ENCODE results near the gene WDR48. TPM values are rescaled to one million over a fixed set of nuclear protein-coding genes. Genes with fewer than 3 reads are reported as not detected.

WDR48 gene
- total and polyA plus RNA-seq, 9 of the 15 experiments (the other 6 are each of a cell fraction or from before 2014, with no cell fraction given): 26.6 to 70.6 (median 48.0) TPM

DNA sequence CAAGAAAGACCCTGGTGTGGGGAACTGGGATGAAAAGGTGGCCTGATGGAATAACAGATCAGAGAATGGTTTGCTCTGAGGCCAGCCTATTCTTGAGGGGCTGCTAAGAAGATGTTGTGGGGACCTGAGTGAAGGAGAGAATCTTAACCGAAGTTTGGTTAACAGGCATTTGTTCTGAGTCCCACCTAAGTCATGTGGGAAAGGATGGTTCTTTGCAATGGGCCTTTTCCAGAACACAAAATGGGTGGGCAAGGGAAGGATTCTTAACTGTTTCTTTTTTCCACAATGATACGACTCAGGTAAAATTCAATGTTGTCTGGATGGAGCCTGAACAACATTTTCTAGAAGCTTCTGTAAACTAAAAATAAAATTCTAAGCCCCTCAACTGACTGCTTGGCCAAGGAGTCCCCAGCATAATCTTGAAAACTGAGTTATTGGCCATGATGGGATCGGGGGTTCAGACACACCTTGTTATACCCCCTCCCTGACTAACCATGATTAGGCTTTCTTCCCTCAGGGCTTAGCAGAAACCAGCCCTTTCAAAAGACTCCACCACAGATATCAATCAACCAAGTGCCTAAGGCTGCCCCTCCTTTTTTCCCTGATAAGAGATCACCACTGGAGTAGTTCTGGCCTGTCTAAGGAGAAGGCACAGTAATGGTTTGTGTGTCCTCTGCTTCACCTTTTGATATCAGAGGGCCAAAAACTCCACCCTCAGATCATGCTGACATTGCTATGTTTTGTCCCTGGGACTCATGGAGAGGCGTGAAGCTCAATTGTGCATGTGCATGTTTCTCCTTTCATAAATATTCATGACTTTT lies 30.1 kb upstream of the WDR48 start (continued):
- TF ChIP-seq, protein P1, sequence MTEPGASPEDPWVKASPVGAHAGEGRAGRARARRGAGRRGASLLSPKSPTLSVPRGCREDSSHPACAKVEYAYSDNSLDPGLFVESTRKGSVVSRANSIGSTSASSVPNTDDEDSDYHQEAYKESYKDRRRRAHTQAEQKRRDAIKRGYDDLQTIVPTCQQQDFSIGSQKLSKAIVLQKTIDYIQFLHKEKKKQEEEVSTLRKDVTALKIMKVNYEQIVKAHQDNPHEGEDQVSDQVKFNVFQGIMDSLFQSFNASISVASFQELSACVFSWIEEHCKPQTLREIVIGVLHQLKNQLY (CRISPR knock-in tag; conservative IDR thresholded peaks at IDR 0.05): no peak
- no peak for TF ChIP-seq RBM25 (IDR thresholded peaks at IDR 0.05; ENCODE audit: low read depth, low read length, severe bottlenecking)
- TF ChIP-seq MED1 (CRISPR knock-in tag; IDR thresholded peaks at IDR 0.05; ENCODE audit: borderline replicate concordance): no peak
- TF ChIP-seq ARNT (IDR thresholded peaks at IDR 0.05): no peak
- TF ChIP-seq, protein P2, sequence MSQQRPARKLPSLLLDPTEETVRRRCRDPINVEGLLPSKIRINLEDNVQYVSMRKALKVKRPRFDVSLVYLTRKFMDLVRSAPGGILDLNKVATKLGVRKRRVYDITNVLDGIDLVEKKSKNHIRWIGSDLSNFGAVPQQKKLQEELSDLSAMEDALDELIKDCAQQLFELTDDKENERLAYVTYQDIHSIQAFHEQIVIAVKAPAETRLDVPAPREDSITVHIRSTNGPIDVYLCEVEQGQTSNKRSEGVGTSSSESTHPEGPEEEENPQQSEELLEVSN (IDR thresholded peaks at IDR 0.05; ENCODE audit: borderline replicate concordance in 1 of 2, extremely low read depth in 1 of 2, insufficient read depth in 1 of 2, insufficient read length in 1 of 2, low read depth in 1 of 2, low read length in 1 of 2, poor library complexity in 1 of 2, severe bottlenecking in 1 of 2): no peak
- no peak for TF ChIP-seq ZNF699 (CRISPR knock-in tag; IDR thresholded peaks at IDR 0.05; ENCODE audit: insufficient replicate concordance)
- TF ChIP-seq BCL6 (CRISPR knock-in tag; IDR thresholded peaks at IDR 0.05): no peak
- TF ChIP-seq, protein P3, sequence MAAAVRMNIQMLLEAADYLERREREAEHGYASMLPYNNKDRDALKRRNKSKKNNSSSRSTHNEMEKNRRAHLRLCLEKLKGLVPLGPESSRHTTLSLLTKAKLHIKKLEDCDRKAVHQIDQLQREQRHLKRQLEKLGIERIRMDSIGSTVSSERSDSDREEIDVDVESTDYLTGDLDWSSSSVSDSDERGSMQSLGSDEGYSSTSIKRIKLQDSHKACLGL (CRISPR knock-in tag; IDR thresholded peaks at IDR 0.05; ENCODE audit: borderline replicate concordance, poor library complexity, severe bottlenecking): no peak
- no peak for TF ChIP-seq ZNF436 (CRISPR knock-in tag; IDR thresholded peaks at IDR 0.05)
- TF ChIP-seq, protein P4, sequence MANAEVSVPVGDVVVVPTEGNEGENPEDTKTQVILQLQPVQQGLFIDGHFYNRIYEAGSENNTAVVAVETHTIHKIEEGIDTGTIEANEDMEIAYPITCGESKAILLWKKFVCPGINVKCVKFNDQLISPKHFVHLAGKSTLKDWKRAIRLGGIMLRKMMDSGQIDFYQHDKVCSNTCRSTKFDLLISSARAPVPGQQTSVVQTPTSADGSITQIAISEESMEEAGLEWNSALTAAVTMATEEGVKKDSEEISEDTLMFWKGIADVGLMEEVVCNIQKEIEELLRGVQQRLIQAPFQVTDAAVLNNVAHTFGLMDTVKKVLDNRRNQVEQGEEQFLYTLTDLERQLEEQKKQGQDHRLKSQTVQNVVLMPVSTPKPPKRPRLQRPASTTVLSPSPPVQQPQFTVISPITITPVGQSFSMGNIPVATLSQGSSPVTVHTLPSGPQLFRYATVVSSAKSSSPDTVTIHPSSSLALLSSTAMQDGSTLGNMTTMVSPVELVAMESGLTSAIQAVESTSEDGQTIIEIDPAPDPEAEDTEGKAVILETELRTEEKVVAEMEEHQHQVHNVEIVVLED (CRISPR knock-in tag; IDR thresholded peaks at IDR 0.05): no peak
- no peak for TF ChIP-seq ZNF408 (CRISPR knock-in tag; IDR thresholded peaks at IDR 0.05; ENCODE audit: low read depth)
- TF ChIP-seq RBM15 (IDR thresholded peaks at IDR 0.05; ENCODE audit: insufficient read depth, low read length): no peak
- no peak for TF ChIP-seq CHD2 (IDR thresholded peaks at IDR 0.05; ENCODE audit: low read depth, low read length)
- TF ChIP-seq ZNF134 (CRISPR knock-in tag; conservative IDR thresholded peaks at IDR 0.05): no peak
- TF ChIP-seq SNIP1 (IDR thresholded peaks at IDR 0.05; ENCODE audit: low read depth): no peak
- no peak for TF ChIP-seq MECOM (CRISPR knock-in tag; IDR thresholded peaks at IDR 0.05)
- TF ChIP-seq PHF21A (IDR thresholded peaks at IDR 0.05; ENCODE audit: borderline replicate concordance, low read depth): no peak
- TF ChIP-seq, protein P5, sequence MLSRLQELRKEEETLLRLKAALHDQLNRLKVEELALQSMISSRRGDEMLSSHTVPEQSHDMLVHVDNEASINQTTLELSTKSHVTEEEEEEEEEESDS (CRISPR knock-in tag; IDR thresholded peaks at IDR 0.05): no peak
- TF ChIP-seq, protein P6, sequence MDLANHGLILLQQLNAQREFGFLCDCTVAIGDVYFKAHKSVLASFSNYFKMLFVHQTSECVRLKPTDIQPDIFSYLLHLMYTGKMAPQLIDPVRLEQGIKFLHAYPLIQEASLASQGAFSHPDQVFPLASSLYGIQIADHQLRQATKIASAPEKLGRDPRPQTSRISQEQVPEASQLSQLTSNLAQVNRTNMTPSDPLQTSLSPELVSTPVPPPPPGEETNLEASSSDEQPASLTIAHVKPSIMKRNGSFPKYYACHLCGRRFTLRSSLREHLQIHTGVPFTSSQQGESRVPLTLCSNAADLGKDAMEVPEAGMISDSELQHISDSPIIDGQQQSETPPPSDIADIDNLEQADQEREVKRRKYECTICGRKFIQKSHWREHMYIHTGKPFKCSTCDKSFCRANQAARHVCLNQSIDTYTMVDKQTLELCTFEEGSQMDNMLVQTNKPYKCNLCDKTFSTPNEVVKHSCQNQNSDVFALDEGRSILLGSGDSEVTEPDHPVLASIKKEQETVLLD (IDR thresholded peaks at IDR 0.05): no peak
- TF ChIP-seq, protein P7, sequence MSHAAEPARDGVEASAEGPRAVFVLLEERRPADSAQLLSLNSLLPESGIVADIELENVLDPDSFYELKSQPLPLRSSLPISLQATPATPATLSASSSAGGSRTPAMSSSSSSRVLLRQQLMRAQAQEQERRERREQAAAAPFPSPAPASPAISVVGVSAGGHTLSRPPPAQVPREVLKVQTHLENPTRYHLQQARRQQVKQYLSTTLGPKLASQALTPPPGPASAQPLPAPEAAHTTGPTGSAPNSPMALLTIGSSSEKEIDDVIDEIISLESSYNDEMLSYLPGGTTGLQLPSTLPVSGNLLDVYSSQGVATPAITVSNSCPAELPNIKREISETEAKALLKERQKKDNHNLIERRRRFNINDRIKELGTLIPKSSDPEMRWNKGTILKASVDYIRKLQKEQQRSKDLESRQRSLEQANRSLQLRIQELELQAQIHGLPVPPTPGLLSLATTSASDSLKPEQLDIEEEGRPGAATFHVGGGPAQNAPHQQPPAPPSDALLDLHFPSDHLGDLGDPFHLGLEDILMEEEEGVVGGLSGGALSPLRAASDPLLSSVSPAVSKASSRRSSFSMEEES (CRISPR knock-in tag; IDR thresholded peaks at IDR 0.05): no peak
